Left ventricle myocardium inferior (tissue), 1 donor: Measurements from ENCODE around the gene IGFBP7. TPM values are rescaled to one million over a fixed set of nuclear protein-coding genes. Genes with fewer than 3 reads are reported as not detected.
"Not testable (repeated sequence)": the region's sequence is repeated elsewhere in the genome, so short reads cannot be mapped to it uniquely, and the experiment has no call there.

Source experiments
- DNase-seq: peaks from one replicate; pipeline ENCODE4 v3.0.0-alpha.2; 2020
- H3K27ac ChIP-seq: fragments of 200-600 bp; replicated peaks from 2 replicates; pipeline ENCODE4 v1.8.0; 2021
- H3K27me3 ChIP-seq: fragments of 200-600 bp; 2 replicates; pipeline ENCODE4 v1.8.0; 2021; ENCODE audit warnings: low read depth
- H3K36me3 ChIP-seq: fragments of 200-600 bp; 2 replicates; pipeline ENCODE4 v1.8.0; 2021
- H3K4me1 ChIP-seq: fragments of 200-600 bp; 2 replicates; pipeline ENCODE4 v1.8.0; 2021
- H3K4me3 ChIP-seq: fragments of 200-600 bp; 2 replicates; pipeline ENCODE4 v1.8.0; 2021; ENCODE audit warnings: mild to moderate bottlenecking, moderate library complexity
- H3K9me3 ChIP-seq: fragments of 200-600 bp; replicated peaks from 2 replicates; pipeline ENCODE4 v1.8.0; 2021
- intact Hi-C: fragments of 100-400 bp; cut with micrococcal nuclease; formaldehyde crosslinking; loops from one replicate; pipeline ENCODE4 v1.11.0; 2022
- total RNA-seq: library from RNA; stranded (reverse); fragmentation: NEBNext Ultra II Directional; extraction: Animal tissue kit (Norgen Biotek cat#: 25700); gene quantifications from one replicate; pipeline ENCODE4 v1.2.1, GENCODE V29; 2021
- TF ChIP-seq, protein P1 (sequence below): fragments of 200-600 bp; IDR thresholded peaks from 2 replicates; pipeline ENCODE4 v1.8.0; 2021; ENCODE audit warnings: antibody characterized with exemption, mild to moderate bottlenecking, borderline replicate concordance
- donor health status: DM: no; HTN: yes; CAD: no; lungs with severe emphysema.

Gene IGFBP7
- total RNA-seq, 1 donor from 2014 or later = 698 TPM

DNA sequence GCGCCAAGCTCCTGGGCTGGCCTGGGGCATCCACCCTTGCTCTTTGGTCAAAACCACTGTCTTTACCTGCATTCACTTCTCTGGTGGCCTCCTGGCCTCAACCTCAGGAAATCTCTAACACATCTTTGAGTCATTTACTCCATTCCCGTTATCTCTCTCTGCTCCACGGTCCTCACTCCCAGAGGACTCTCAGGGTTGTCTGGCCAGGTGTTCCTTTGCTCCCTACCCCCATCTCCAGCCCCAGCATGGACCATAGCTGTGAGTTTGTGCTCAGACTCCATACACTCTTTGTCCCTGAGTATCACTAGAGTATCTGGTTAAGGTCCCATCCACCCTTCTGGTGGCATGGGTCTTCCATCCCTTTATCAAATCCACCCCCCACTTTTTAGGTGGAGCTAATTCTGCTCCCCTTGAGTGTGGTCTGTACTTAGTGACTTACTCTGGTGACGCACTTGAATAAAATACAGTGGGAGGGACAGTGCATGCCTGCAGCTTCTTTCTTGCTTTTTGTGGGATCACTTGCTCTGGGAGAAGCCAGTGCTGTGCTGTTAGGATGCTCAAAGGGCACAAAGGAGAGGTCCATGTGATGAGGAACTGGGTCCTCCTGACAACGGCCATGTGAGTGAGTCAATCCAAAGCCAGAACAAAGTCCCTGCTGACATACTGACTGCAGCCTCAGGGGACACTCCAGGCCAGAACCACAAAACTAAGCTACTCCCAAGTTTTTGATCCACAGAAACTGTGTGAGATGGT lies 44.3 kb downstream of the IGFBP7 start:
- peaks cover 91% of the 10 kb centered on the region for H3K4me1 ChIP-seq
- H3K9me3 ChIP-seq = no peaks in the 10 kb centered on the region
- no peak for DNase-seq
- H3K4me3 ChIP-seq = peak overlapping the region; percentile 36
- peak overlapping the region; percentile 87 for H3K27ac ChIP-seq
- TF ChIP-seq, protein P1, sequence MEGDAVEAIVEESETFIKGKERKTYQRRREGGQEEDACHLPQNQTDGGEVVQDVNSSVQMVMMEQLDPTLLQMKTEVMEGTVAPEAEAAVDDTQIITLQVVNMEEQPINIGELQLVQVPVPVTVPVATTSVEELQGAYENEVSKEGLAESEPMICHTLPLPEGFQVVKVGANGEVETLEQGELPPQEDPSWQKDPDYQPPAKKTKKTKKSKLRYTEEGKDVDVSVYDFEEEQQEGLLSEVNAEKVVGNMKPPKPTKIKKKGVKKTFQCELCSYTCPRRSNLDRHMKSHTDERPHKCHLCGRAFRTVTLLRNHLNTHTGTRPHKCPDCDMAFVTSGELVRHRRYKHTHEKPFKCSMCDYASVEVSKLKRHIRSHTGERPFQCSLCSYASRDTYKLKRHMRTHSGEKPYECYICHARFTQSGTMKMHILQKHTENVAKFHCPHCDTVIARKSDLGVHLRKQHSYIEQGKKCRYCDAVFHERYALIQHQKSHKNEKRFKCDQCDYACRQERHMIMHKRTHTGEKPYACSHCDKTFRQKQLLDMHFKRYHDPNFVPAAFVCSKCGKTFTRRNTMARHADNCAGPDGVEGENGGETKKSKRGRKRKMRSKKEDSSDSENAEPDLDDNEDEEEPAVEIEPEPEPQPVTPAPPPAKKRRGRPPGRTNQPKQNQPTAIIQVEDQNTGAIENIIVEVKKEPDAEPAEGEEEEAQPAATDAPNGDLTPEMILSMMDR = no peak
- no peaks in the 10 kb centered on the region for H3K36me3 ChIP-seq
- intact Hi-C loops = no loop called here
- no peaks in the 10 kb centered on the region for H3K27me3 ChIP-seq

DNA sequence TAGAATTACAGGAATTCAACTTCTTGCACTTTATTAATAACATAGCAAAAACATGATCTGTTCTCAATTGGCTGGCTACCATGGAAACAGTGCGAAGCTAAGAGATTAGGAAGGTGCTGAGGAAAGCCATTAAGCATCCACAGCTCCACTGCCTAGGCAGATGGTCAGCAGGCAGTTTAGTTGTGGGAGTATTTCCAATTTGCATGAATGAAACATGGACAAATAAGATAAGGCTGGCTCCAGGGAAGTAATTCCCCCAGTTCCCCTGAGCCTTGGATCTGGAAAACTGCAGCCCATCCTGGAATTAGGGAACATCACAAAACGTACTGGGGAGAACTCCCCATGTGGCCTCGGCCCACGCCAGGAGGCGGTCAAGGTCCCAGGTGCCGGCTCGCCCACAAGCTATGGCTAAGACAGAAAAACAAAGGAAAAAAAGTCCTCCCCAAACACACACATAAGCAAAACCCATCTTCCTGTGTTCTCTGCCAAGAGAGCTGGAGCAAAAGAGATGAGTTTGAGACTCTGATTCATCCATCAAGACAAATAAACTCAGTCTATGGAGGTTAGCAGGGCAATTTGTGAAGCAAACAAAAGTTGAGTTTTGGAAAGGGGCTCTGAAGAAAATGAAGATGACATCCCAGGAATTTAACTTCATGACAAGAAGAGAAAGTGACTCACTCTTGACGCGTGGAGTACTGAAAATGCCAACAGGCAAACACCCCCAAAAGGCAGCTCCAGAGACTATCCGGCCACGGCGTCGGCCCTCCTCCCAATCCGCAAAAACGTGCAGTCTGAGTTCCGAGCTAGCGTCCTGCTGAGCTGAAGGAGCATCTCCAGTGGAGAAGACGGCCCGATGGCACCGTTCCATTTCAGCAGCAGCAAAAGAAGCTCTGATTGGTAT lies 45.1 kb downstream of the IGFBP7 start:
- TF ChIP-seq, protein P1 = no peak
- Histone ChIP-seq H3K36me3 (no peaks in the 10 kb centered on the region), H3K27me3 (no peaks in the 10 kb centered on the region), H3K9me3 (no peaks in the 10 kb centered on the region), H3K27ac (peak overlapping the region; percentile 87), H3K4me3 (peak overlapping the region; percentile 36), H3K4me1 (peaks cover 91% of the 10 kb centered on the region)
- peak; percentile 78 for DNase-seq
- intact Hi-C loops = no loop called here

- no peak for DNase-seq
- H3K4me3 ChIP-seq = no peak overlapping the region
- peaks cover 87% of the 10 kb centered on the region for H3K4me1 ChIP-seq
- H3K27ac ChIP-seq = peak overlapping the region; percentile 87
- no peaks in the 10 kb centered on the region for H3K27me3 ChIP-seq
- no peaks in the 10 kb centered on the region for H3K36me3 ChIP-seq
- H3K9me3 ChIP-seq = no peaks in the 10 kb centered on the region
- intact Hi-C loops = no loop called here
- TF ChIP-seq, protein P1 = no peak
These were observed 46.1 kb downstream of the IGFBP7 start for GRCh38 chr4:57064120-57064519.

DNA sequence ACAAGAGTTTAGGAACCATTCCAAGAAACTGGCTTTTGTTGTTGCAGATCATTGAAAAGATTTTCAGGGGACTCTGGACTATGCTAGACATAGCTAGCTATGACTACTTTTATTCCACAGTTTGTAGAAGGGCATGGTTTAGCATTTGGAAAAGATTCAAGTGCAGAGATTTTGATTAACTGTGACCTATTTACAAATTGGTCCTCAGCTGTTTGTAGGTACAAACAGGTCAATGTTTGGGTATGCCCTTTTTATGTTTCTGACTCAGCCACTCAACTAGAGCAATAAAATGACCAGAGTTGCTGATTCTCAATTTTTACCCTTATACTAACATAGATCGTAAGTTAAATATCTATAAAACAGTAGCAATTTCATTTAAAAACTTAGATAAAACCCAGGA lies 46.7 kb downstream of the IGFBP7 start:
- DNase-seq = no peak
- H3K27ac ChIP-seq = peak overlapping the region; percentile 87

DNA sequence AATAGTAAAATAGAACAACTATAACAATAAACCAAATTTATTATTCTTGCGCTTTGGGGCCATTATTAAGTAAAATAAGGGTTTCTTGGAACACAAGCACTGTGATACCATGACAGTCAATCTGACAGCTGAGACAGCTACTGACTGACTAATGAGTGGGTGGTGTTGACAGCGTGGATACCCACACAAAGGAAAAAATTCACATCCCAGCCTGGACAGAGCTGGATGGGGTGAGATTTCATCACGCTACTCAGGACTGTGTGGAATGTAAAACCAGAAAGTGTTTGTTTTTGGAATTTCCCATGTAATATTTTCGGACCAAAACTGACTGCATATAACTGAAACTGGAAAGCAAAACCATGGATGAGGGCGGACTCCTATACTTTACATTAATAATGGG lies 48.8 kb downstream of the IGFBP7 start:
- Histone ChIP-seq H3K27me3 (no peaks in the 10 kb centered on the region), H3K36me3 (no peaks in the 10 kb centered on the region), H3K9me3 (no peaks in the 10 kb centered on the region), H3K4me1 (peaks cover 91% of the 10 kb centered on the region), H3K4me3 (no peak overlapping the region), H3K27ac (peak overlapping the region; percentile 87)
- intact Hi-C loops = no loop called here
- DNase-seq = no peak
- TF ChIP-seq, protein P1 = no peak

More for the DNA sequence above, 46.7 kb downstream of the IGFBP7 start:
- Histone ChIP-seq H3K4me3 (no peak overlapping the region), H3K9me3 (no peaks in the 10 kb centered on the region), H3K4me1 (peaks cover 82% of the 10 kb centered on the region), H3K27me3 (no peaks in the 10 kb centered on the region), H3K36me3 (no peaks in the 10 kb centered on the region)
- intact Hi-C loops = no loop called here
- TF ChIP-seq, protein P1 = no peak

- peaks cover 91% of the 10 kb centered on the region for H3K4me1 ChIP-seq
- H3K4me3 ChIP-seq, H3K36me3 ChIP-seq, H3K27me3 ChIP-seq, DNase-seq, intact Hi-C loops, H3K9me3 ChIP-seq: not testable (repeated sequence)
- H3K27ac ChIP-seq = peak overlapping the region; percentile 87
These were observed 49.5 kb downstream of the IGFBP7 start for GRCh38 chr4:57060717-57061067.
